ENCODE results near the gene C1QA. TPM values are rescaled to one million over a fixed set of nuclear protein-coding genes. Genes with fewer than 3 reads are reported as not detected.
A peak's percentile ranks its signal among the peaks of the same experiment; 100 is the strongest.

Gene C1QA
- total RNA-seq, 2 donors from 2014 or later: not detected

- H3K27me3 ChIP-seq (ENCODE audit: control insufficient read depth, insufficient read depth, low read length, poor library complexity, severe bottlenecking): peaks cover 13% of the 10 kb centered on the region
- no peak overlapping the region for H3K27ac Mint-ChIP-seq
- no peaks in the 10 kb centered on the region for H3K9me3 ChIP-seq (ENCODE audit: control insufficient read depth, low read length)
- no peak overlapping the region for H3K27ac ChIP-seq (ENCODE audit: low read depth, low read length)
- H3K4me3 Mint-ChIP-seq: no peak overlapping the region
- WGBS, 2 experiments (ENCODE audit: insufficient coverage in 1 of 2, insufficient read length in 1 of 2): 92% methylated on average over 15 to 19 of the region's 19 CpGs
- no peak overlapping the region for H3K9ac ChIP-seq (ENCODE audit: extremely low read depth, low read length, poor library complexity, severe bottlenecking)
- TF ChIP-seq CTCF (conservative IDR thresholded peaks at IDR 0.05): no peak
- H3K27me3 Mint-ChIP-seq (ENCODE audit: insufficient read depth): peaks cover 9% of the 10 kb centered on the region
- no peaks in the 10 kb centered on the region for H3K36me3 ChIP-seq (ENCODE audit: control insufficient read depth, insufficient read depth, low read length)
- no peak for DNase-seq
- no peaks in the 10 kb centered on the region for H3K36me3 Mint-ChIP-seq (ENCODE audit: low read depth)
- H3K4me1 ChIP-seq (ENCODE audit: control insufficient read depth, insufficient read depth, low read length): no peaks in the 10 kb centered on the region
- no peaks in the 10 kb centered on the region for H3K9me3 Mint-ChIP-seq
- peaks cover 5% of the 10 kb centered on the region for H3K4me1 Mint-ChIP-seq
- no peak overlapping the region for H3K4me3 ChIP-seq (ENCODE audit: low read length)
Measured at GRCh38 chr1:22660716-22661241, 24.4 kb downstream of the C1QA start.

GRCh38 chr1:22661880-22662279, 25.5 kb downstream of the C1QA start:
- no peak for TF ChIP-seq CTCF (conservative IDR thresholded peaks at IDR 0.05)
- H3K4me1 ChIP-seq (ENCODE audit: control insufficient read depth, insufficient read depth, low read length): no peaks in the 10 kb centered on the region
- WGBS, 2 experiments (ENCODE audit: insufficient coverage in 1 of 2, insufficient read length in 1 of 2): 96 to 100% methylated on average over 2 of the region's 2 CpGs
- Mint-ChIP-seq H3K4me3 (no peak overlapping the region), H3K9me3 (no peaks in the 10 kb centered on the region), H3K4me1 (peaks cover 5% of the 10 kb centered on the region), H3K27me3 (ENCODE audit: insufficient read depth) (peaks cover 4% of the 10 kb centered on the region), H3K36me3 (ENCODE audit: low read depth) (no peaks in the 10 kb centered on the region), H3K27ac (no peak overlapping the region)
- H3K27ac ChIP-seq (ENCODE audit: low read depth, low read length): no peak overlapping the region
- H3K4me3 ChIP-seq (ENCODE audit: low read length): no peak overlapping the region
- no peaks in the 10 kb centered on the region for H3K9me3 ChIP-seq (ENCODE audit: control insufficient read depth, low read length)
- H3K9ac ChIP-seq (ENCODE audit: extremely low read depth, low read length, poor library complexity, severe bottlenecking): no peak overlapping the region
- DNase-seq: no peak
- peaks cover 2% of the 10 kb centered on the region for H3K27me3 ChIP-seq (ENCODE audit: control insufficient read depth, insufficient read depth, low read length, poor library complexity, severe bottlenecking)
- no peaks in the 10 kb centered on the region for H3K36me3 ChIP-seq (ENCODE audit: control insufficient read depth, insufficient read depth, low read length)

- Mint-ChIP-seq H3K36me3 (ENCODE audit: low read depth) (no peaks in the 10 kb centered on the region), H3K27ac (no peak overlapping the region), H3K4me1 (peaks cover 5% of the 10 kb centered on the region), H3K4me3 (no peak overlapping the region), H3K27me3 (ENCODE audit: insufficient read depth) (peaks cover 2% of the 10 kb centered on the region), H3K9me3 (no peaks in the 10 kb centered on the region)
- H3K9ac ChIP-seq (ENCODE audit: extremely low read depth, low read length, poor library complexity, severe bottlenecking): no peak overlapping the region
- H3K4me3 ChIP-seq (ENCODE audit: low read length): no peak overlapping the region
- TF ChIP-seq CTCF (conservative IDR thresholded peaks at IDR 0.05): no peak
- H3K27me3 ChIP-seq (ENCODE audit: control insufficient read depth, insufficient read depth, low read length, poor library complexity, severe bottlenecking): no peaks in the 10 kb centered on the region
- no peaks in the 10 kb centered on the region for H3K4me1 ChIP-seq (ENCODE audit: control insufficient read depth, insufficient read depth, low read length)
- H3K27ac ChIP-seq (ENCODE audit: low read depth, low read length): no peak overlapping the region
- DNase-seq: peak; percentile 92
- no peaks in the 10 kb centered on the region for H3K36me3 ChIP-seq (ENCODE audit: control insufficient read depth, insufficient read depth, low read length)
- 60 to 88% methylated on average over 1 to 5 of the region's 5 CpGs for WGBS, 2 experiments (ENCODE audit: insufficient coverage in 1 of 2, insufficient read length in 1 of 2)
- no peaks in the 10 kb centered on the region for H3K9me3 ChIP-seq (ENCODE audit: control insufficient read depth, low read length)
Measured at GRCh38 chr1:22662318-22662717, 25.9 kb downstream of the C1QA start.
